ENCODE data around the gene SLC45A3.

- TF ChIP-seq, protein P1, sequence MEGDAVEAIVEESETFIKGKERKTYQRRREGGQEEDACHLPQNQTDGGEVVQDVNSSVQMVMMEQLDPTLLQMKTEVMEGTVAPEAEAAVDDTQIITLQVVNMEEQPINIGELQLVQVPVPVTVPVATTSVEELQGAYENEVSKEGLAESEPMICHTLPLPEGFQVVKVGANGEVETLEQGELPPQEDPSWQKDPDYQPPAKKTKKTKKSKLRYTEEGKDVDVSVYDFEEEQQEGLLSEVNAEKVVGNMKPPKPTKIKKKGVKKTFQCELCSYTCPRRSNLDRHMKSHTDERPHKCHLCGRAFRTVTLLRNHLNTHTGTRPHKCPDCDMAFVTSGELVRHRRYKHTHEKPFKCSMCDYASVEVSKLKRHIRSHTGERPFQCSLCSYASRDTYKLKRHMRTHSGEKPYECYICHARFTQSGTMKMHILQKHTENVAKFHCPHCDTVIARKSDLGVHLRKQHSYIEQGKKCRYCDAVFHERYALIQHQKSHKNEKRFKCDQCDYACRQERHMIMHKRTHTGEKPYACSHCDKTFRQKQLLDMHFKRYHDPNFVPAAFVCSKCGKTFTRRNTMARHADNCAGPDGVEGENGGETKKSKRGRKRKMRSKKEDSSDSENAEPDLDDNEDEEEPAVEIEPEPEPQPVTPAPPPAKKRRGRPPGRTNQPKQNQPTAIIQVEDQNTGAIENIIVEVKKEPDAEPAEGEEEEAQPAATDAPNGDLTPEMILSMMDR (IDR thresholded peaks at IDR 0.05; ENCODE audit: poor library complexity, severe bottlenecking): no peak
- no peak for TF ChIP-seq MXI1 (conservative IDR thresholded peaks at IDR 0.05; ENCODE audit: poor library complexity, severe bottlenecking)
- no peak for TF ChIP-seq SMC3 (conservative IDR thresholded peaks at IDR 0.05; ENCODE audit: poor library complexity)
These were observed 4.3 kb downstream of the SLC45A3 start for GRCh38 chr1:205676002-205676401.
